Raji (cell line): Measurements from ENCODE around the gene LURAP1L.

ENCODE experiments used
- POLR2A ChIP-seq: IDR thresholded peaks from 2 replicates; pipeline ENCODE4 v1.6.1; 2011; ENCODE audit warnings: low read depth, low read length, control low read depth; ENCODE audit not compliant: insufficient read depth

The LURAP1L gene

DNA sequence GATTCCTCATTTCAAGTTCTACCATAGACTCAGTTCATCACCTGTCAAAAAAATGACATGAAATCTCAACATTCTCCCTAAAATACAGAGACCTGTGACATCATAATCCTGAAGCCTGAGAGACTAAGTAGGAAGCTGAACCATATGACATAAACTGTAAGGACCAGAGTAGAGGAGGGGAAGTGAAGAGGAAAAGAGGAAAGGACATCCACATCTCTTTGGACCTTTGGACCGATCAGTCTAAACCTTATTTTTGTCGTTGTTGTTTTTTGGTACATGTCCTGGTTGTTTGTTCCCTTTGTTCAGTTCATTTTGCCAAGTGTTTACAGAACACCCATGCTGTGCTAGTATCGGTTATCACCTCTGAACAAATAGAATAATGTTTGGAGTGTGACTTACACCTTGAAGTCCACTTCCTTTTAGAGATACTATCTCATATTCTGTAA, 41.9 kb downstream of the LURAP1L start:
- no peak for TF ChIP-seq POLR2A

DNA sequence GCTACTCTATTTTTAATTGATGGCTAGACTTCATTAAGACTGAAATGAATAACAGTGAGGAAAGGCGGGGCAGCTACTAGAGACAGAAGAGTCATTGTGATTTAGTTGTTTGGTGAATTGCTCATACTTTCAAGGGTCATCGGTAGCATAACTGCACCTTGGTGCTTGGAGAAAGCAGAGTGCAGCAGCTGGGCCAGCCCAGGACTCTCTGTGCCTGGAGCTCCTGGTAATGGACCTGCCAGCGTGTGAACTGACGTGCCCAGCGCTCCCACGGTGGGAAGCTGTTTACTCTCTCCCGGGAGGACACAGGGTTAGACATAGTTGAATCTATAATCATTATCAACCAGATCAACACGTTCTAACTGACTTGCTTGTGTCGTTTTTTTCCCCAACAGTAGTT, 42.9 kb downstream of the LURAP1L start:
- TF ChIP-seq POLR2A, result no peak

DNA sequence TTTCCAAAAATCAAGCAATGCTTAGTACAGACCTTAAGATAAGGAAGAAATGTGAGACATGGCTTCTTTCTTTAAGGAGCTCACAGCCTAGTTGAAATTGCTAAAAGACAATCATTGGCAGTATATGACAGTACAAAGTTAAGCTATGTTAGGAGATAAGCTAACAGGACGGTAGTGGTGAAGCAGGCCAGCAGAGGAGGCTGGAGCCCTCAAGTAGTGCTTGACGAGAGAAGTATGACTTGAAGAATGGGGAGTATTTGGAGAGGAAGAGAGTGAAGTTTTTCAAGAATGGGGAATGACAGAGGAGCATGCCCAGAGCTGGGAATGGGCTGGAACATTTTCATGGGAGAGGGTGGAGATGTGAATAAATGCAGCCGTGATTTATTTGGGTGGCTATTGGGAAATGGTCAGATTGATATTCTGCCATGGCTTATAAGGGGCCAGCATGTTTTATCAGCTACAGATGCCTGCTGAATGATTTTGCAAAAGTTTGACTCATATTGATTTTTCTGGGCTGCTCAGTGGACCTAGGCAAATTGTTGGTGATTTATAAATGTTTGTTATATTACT, 43.7 kb downstream of the LURAP1L start:
- TF ChIP-seq POLR2A, result no peak

DNA sequence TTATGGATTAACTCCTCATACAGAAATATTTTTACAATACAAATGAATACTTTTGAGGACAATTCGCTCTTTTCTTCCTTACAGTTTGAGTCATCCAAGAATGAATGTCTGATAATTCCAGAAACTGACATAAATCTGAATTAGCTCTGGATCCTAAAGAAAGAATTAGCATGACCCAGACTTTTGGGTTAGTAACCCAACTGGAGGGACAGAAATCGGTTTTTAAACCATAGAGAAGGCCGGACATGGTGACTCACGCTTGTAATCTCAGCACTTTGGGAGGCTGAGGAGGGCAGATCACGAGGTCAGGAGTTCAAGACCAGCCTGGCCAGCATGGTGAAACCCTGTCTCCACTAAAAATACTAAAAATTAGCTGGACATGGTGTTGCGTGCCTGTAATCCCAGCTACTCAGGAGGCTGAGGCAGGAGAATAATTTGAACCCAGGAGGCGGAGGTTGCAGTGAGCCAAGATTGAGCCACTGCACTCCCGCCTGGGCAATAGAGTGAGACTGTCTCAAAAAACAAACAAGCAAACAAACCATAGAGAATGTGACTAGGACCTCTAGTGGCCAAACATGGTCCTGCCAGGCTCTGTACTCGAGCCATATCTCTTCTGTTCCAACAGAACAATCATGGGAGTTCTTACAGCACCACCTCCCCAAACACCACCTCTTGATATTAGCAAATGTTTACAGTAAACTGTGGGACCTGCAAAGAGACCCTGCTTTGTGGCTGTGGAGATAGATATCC, 44.8 kb downstream of the LURAP1L start:
- no peak for TF ChIP-seq POLR2A

DNA sequence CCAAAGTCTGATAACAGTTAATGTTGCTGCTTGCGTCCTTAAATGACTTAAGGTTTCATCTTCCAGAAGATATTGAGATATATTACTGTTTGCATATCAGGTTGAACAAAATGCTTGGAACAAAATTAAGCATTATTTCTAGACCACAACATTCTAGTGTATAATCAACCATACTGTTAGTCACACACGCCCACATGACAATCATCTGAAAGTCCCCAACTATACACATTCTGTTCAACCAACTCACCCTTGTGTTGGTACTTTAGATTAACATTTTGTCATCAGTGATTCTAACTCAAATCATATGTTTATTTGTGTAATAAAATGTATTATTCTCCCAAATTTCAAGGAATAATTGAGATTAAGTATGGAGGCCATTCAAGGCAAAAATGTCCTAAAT, 47.3 kb downstream of the LURAP1L start:
- TF ChIP-seq POLR2A, result no peak

DNA sequence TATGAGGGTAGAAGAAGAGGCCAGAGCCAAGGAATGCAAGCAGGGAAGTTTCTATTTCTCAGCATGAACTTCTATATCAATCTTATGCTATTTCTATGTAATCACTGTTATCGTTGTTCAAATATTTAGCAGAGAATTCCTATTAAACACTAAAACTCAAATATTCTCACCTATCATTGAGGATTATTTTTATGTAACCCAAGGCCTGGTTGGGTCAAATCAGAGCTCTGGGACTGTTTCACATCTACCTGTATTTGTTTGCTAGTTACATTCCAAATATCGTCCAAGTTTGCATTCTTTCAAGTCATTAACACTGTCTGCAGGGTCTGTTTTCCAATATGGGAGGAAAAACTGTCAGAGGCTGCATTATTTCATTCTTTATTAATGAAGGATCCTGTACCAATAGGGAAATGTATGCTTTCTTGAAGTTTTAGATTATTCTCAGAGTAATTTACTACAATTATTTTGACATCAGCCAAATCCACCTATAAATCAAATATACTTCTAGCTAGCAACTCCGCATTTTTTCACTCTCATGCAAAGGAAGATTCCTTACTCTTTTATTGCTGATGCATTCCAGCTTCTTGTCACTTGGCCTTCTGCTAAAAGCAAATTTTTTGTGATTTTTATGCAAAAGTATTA, 52.2 kb downstream of the LURAP1L start:
- no peak for TF ChIP-seq POLR2A

DNA sequence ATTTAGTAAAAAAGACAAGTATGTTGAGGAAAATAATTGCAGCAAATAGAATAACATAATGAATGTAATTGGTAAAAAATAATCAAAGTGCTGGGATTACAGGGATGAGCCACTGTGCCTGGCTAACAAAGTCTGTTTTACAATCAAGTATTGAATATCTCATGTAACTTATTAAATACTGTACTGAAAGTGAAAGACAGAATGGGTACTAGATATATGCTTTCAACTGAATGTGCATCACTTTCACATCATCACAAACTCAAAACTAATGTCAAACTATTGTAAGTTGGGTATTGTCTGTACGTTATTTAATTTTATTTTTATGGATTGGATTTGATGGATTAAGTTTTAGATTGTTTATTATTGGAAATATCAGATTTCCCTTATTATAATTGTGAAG, 58.9 kb downstream of the LURAP1L start:
- TF ChIP-seq POLR2A, result no peak

DNA sequence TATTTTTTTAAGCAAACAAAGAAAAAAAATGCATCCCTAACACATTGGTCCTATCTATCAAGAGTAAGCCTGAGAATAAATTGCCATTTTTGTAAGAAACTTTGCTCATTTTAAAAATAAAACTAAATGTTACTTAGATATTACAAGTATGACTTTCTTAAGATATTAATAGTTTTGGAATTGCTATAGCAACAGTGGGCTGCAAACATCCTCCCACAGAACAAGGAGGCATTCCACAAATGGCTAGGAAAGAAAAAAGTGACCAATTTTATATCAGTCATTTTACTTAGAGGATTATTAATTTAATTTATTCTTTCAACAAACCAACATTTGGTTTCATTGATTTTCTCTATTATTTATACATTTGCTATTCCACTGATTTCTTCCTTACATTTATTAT, 63.7 kb downstream of the LURAP1L start:
- no peak for TF ChIP-seq POLR2A

DNA sequence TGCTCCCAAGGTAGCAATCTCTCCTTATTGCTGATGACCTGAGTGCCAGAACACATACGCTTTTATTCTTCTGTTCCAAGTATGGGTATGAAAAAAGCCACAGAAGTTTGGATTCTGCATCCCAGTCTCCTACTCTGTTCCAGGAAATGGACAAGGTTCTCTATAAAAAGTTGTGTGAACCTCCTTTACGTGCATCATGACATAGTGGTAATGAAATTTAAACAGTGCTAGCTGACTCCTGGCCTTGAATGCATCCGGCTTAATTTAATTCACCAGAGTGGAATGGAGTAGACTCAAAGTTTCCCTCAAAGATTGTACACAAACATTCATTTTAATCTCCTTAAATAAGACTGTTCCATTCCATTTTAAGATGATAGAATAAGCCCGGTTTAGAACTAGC, 68.9 kb downstream of the LURAP1L start:
- TF ChIP-seq POLR2A, result no peak

DNA sequence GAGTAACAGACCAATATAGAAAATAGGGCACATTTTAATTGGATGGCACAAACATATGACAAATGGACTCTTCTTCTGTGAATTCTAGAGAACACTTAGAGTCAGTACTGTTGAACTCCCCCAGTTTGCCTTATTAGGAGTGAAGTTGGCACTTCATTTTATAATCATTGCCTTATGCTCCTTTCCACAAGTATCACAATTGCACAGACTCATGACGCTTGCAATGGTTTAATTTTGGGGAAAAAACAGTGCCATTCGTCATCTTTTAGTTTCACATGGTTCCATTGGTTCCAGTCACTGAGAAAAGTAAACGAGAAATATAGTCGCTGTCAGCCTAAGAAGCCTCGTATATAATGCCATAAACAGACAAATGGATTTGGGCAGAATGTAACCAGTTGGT, 71.2 kb downstream of the LURAP1L start:
- TF ChIP-seq POLR2A, result no peak

DNA sequence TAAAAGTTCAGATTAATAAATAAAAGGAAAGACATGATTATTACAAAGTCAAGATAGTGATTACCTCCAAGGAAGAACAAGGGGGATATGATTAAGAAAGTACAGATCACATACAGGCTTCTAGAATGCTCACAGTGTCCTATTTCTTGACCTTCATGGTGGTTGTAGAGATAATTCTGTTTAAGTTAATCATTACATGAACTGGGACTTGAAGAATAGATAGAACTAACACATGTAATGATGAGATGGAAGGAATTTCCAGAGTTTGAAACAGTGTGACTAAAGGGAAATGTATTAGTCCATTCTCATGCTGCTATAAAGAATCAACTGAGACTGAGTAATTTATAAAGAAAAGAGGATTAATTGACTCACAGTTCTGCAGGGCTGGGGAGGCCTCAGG, 72.7 kb downstream of the LURAP1L start:
- no peak for TF ChIP-seq POLR2A

DNA sequence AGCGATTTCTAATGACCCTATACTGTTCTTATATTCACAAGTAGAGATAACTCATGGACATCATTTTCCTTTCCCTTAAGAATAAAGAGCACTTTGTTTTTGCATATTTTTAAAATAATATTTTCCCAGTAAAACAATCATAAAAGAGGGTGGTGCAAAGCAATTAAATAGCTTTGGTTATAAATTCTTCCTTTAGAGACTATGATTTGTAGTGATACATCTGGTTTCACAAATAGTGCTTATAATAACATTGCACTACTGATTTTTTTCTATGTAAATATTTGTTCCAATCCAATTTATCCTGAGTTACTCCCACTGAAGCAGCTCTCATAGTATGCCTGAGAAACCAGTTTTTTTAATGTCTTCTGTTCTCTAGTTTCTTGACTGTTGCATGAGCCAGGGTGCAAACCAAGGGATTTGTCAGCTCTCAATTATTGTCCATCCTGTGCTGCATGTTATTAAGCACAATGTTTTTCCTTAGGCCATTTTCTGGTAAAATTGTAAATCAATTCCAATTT, 74.7 kb downstream of the LURAP1L start:
- TF ChIP-seq POLR2A, result no peak

DNA sequence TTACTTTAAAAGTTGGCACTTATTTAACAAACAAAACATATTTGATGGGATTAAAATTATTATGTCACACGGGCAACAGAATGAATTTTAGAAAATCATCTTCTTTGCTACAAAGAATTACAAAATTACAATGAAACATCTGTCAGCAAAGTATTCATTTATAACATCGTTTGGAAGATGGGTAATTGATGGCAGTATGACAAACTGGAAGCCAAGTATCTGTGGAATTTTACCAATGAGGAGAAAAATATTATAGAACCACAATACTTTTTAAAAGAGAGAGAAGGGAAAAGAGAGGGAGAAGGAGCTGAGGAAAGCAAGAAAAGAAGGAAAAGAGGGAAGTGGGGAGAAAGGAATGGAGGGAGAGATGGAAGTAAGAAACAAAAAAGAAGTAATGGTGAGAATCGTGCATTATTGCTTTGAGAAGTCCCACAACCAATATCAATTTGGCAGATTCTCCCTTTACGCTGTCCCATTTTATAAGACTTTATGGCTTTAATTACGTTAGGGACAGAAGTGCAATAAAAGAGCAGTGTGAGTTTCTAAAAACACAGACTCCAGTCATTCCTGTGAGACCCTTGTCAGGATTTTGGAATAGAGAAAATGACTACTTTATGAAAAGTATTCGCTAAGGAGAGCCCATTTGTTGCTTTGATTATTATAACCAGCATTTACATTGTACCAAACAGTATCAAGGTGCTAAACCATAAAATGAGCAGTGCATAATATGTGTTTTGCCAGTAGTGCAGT, 76.7 kb downstream of the LURAP1L start:
- TF ChIP-seq POLR2A, result no peak

DNA sequence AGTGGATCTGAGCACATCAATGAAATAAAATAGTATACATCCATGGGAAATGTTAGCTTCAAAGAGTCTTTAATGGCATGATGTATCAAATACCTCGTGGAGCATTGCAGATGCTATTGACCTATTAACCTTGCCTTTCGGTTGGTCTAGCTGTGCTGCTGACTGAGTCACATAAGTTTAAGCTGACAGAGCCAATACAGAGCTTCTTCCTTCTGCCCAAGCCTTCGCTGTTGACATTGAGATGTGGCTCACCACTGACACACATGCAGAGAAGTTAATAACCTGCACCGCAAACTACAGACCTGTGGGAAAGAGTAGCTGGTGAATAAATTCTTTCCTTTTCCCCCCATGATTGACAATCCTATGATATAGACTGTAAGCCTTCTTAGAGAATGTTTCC, 78.2 kb downstream of the LURAP1L start:
- no peak for TF ChIP-seq POLR2A

DNA sequence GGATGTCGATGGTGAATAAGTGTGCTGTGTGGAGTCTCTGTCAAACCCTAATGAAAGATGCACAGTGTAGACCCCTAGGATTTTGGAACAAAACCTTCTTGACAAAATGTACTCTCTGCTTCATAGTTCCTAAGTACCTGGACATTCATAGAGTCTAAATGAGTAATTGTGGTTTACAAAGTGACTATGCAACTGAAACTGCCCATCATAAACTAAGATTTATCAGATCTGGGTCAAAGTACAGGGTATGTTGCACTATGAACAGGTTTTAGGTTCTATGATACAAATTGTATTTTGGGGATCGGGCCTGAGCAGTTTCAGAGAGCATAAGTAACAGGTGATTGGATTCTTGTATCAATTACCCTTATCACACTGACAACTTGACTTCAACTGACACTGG, 79.4 kb downstream of the LURAP1L start:
- no peak for TF ChIP-seq POLR2A
